ENCODE measurements around the gene HES3. TPM values are rescaled to one million over a fixed set of nuclear protein-coding genes. Genes with fewer than 3 reads are reported as not detected.

The HES3 gene
- total RNA-seq, 2 experiments from 2014 or later, result not detected

- POLR2A ChIA-PET, result no interaction called here
- Histone ChIP-seq H3K36me3 (ENCODE audit: insufficient read depth, low read length) (no peaks in the 10 kb centered on the region), H4K20me1 (ENCODE audit: insufficient read depth, low read length) (no peaks in the 10 kb centered on the region), H3K9me2 (ENCODE audit: insufficient read depth, low read length) (no peaks in the 10 kb centered on the region), H3K79me2 (ENCODE audit: insufficient read depth, low read depth, low read length) (no peaks in the 10 kb centered on the region), H3K4me3 (ENCODE audit: low read depth, low read length, poor library complexity, severe bottlenecking) (no peak overlapping the region), H3K4me1 (ENCODE audit: insufficient read depth, low read length, poor library complexity, severe bottlenecking) (no peaks in the 10 kb centered on the region), H2AFZ (ENCODE audit: low read length) (no peak overlapping the region), H3K9me3 (ENCODE audit: low read length) (no peaks in the 10 kb centered on the region), H3K4me2 (ENCODE audit: low read length) (no peak overlapping the region), H3K27ac (ENCODE audit: low read depth, low read length, poor library complexity, severe bottlenecking) (no peak overlapping the region)
- intact Hi-C loops (cut with micrococcal nuclease; ENCODE audit: unreplicated experiment), result no loop called here
- BruUV-seq (replicated peaks), result no TSS peak
- TF ChIP-seq EZH2phosphoT487 (IDR thresholded peaks at IDR 0.05; ENCODE audit: borderline replicate concordance, low read depth, low read length), result no peak
- TF ChIP-seq, protein P1, sequence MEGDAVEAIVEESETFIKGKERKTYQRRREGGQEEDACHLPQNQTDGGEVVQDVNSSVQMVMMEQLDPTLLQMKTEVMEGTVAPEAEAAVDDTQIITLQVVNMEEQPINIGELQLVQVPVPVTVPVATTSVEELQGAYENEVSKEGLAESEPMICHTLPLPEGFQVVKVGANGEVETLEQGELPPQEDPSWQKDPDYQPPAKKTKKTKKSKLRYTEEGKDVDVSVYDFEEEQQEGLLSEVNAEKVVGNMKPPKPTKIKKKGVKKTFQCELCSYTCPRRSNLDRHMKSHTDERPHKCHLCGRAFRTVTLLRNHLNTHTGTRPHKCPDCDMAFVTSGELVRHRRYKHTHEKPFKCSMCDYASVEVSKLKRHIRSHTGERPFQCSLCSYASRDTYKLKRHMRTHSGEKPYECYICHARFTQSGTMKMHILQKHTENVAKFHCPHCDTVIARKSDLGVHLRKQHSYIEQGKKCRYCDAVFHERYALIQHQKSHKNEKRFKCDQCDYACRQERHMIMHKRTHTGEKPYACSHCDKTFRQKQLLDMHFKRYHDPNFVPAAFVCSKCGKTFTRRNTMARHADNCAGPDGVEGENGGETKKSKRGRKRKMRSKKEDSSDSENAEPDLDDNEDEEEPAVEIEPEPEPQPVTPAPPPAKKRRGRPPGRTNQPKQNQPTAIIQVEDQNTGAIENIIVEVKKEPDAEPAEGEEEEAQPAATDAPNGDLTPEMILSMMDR (conservative IDR thresholded peaks at IDR 0.05; ENCODE audit: low read length), result no peak
- CTCF ChIA-PET (ENCODE audit: unreplicated experiment), result no interaction called here
- DNase-seq (ENCODE audit: low spot score), result no peak
Measured at GRCh38 chr1:6252374-6252710, 8.4 kb downstream of the HES3 start.

- no peaks in the 10 kb centered on the region for H4K20me1 ChIP-seq (ENCODE audit: insufficient read depth, low read length)
- no peak for TF ChIP-seq EZH2phosphoT487 (IDR thresholded peaks at IDR 0.05; ENCODE audit: borderline replicate concordance, low read depth, low read length)
- TF ChIP-seq, protein P1 (conservative IDR thresholded peaks at IDR 0.05; ENCODE audit: low read length), result no peak
- H3K9me3 ChIP-seq (ENCODE audit: low read length), result no peaks in the 10 kb centered on the region
- POLR2A ChIA-PET, result no interaction called here
- intact Hi-C loops (cut with micrococcal nuclease; ENCODE audit: unreplicated experiment), result no loop called here
- no peak for DNase-seq (ENCODE audit: low spot score)
- no peak overlapping the region for H3K27ac ChIP-seq (ENCODE audit: low read depth, low read length, poor library complexity, severe bottlenecking)
- H3K9me2 ChIP-seq (ENCODE audit: insufficient read depth, low read length), result no peaks in the 10 kb centered on the region
- no peak overlapping the region for H3K4me3 ChIP-seq (ENCODE audit: low read depth, low read length, poor library complexity, severe bottlenecking)
- H3K36me3 ChIP-seq (ENCODE audit: insufficient read depth, low read length), result no peaks in the 10 kb centered on the region
- no peak overlapping the region for H3K4me2 ChIP-seq (ENCODE audit: low read length)
- H3K4me1 ChIP-seq (ENCODE audit: insufficient read depth, low read length, poor library complexity, severe bottlenecking), result no peaks in the 10 kb centered on the region
- H3K79me2 ChIP-seq (ENCODE audit: insufficient read depth, low read depth, low read length), result no peaks in the 10 kb centered on the region
- BruUV-seq (replicated peaks), result no TSS peak
- CTCF ChIA-PET (ENCODE audit: unreplicated experiment), result no interaction called here
- no peak overlapping the region for H2AFZ ChIP-seq (ENCODE audit: low read length)
Measured at GRCh38 chr1:6253380-6253779, 9.4 kb downstream of the HES3 start.

DNA sequence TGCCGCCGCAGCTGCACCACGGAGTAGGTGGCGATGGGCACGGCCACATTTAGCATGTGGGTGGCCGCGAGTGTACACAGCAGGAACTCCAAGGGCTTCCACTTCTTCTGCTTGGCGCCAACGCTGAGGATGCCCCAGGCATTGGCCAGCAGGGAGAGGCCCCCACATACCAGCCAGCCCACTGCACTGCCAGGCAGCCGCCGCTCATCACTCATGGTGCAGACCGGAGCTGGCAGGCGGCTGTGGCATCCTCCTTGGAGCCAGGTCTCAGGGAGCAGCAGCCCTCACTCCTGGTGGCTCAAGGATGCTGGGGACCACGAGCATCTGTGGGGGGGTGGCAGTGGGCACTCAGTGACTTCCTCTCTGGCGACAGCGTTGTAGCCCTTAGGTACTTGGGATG is 10.7 kb downstream of the HES3 start:
- no peak for TF ChIP-seq EZH2phosphoT487 (IDR thresholded peaks at IDR 0.05; ENCODE audit: borderline replicate concordance, low read depth, low read length)
- TF ChIP-seq, protein P1 (conservative IDR thresholded peaks at IDR 0.05; ENCODE audit: low read length), result no peak
- Histone ChIP-seq H3K27ac (ENCODE audit: low read depth, low read length, poor library complexity, severe bottlenecking) (no peak overlapping the region), H3K4me3 (ENCODE audit: low read depth, low read length, poor library complexity, severe bottlenecking) (no peak overlapping the region), H4K20me1 (ENCODE audit: insufficient read depth, low read length) (no peaks in the 10 kb centered on the region), H3K36me3 (ENCODE audit: insufficient read depth, low read length) (no peaks in the 10 kb centered on the region), H3K9me3 (ENCODE audit: low read length) (no peaks in the 10 kb centered on the region), H3K4me1 (ENCODE audit: insufficient read depth, low read length, poor library complexity, severe bottlenecking) (no peaks in the 10 kb centered on the region), H2AFZ (ENCODE audit: low read length) (no peak overlapping the region), H3K9me2 (ENCODE audit: insufficient read depth, low read length) (no peaks in the 10 kb centered on the region), H3K4me2 (ENCODE audit: low read length) (no peak overlapping the region), H3K79me2 (ENCODE audit: insufficient read depth, low read depth, low read length) (no peaks in the 10 kb centered on the region)
- intact Hi-C loops (cut with micrococcal nuclease; ENCODE audit: unreplicated experiment), result no loop called here
- no TSS peak for BruUV-seq (replicated peaks)
- DNase-seq (ENCODE audit: low spot score), result no peak
- CTCF ChIA-PET (ENCODE audit: unreplicated experiment), result no interaction called here
- POLR2A ChIA-PET, result no interaction called here
